Body of pancreas (tissue), 4 donors: Measurements from ENCODE around the gene LIMS4.
"Not testable (repeated sequence)": the region's sequence is repeated elsewhere in the genome, so short reads cannot be mapped to it uniquely, and the experiment has no call there.

Experiments used
- POLR2A ChIP-seq, 3 donors: fragments of 450-650 bp; IDR thresholded peaks; one replicate each; pipeline ENCODE4 v1.6.1; 2016; ENCODE audit warnings: antibody characterized with exemption in 3 of 3, mild to moderate bottlenecking in 2 of 3
- TF ChIP-seq, protein P1 (sequence below), 7 experiments: fragments of 450-650 bp in 4 of 7; fragments of 200-600 bp in 3 of 7; sonication (generic) in 3 of 7; IDR thresholded peaks; one replicate each; pipeline ENCODE4 v1.5.1; 2016 to 2019; ENCODE audit warnings: antibody characterized with exemption in 7 of 7

DNA sequence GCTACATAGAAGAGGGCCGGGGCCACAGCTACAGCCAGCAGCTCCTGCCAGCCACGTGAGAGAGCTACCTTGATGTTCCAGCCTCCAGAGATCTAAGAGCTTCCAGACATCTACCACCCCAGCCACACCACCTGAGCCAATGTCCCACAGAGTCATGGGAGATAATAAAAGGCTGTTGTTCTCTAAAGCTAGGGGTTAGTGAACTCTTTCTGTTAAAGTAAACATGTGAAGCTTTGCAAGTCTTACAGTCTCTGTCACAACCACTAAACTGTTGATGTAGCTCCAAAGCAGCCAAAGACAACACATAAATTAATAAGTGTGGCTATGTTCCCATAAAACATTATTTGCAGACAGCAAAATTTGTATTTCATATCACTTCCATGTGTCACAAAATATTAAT, 67.6 kb downstream of the LIMS4 start:
- TF ChIP-seq, protein P1, sequence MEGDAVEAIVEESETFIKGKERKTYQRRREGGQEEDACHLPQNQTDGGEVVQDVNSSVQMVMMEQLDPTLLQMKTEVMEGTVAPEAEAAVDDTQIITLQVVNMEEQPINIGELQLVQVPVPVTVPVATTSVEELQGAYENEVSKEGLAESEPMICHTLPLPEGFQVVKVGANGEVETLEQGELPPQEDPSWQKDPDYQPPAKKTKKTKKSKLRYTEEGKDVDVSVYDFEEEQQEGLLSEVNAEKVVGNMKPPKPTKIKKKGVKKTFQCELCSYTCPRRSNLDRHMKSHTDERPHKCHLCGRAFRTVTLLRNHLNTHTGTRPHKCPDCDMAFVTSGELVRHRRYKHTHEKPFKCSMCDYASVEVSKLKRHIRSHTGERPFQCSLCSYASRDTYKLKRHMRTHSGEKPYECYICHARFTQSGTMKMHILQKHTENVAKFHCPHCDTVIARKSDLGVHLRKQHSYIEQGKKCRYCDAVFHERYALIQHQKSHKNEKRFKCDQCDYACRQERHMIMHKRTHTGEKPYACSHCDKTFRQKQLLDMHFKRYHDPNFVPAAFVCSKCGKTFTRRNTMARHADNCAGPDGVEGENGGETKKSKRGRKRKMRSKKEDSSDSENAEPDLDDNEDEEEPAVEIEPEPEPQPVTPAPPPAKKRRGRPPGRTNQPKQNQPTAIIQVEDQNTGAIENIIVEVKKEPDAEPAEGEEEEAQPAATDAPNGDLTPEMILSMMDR (IDR thresholded peaks at IDR 0.05), result not testable (repeated sequence)
- not testable (repeated sequence) for TF ChIP-seq POLR2A (IDR thresholded peaks at IDR 0.05)
